Parathyroid adenoma (tissue), 2 donors: Measurements from ENCODE around the gene MAP4K1.

Source experiments
- H2AFZ ChIP-seq: fragments of 300-600 bp; sonication (generic); one replicate; pipeline ENCODE4 v1.7.0; 2017; ENCODE audit warnings: antibody characterized with exemption, mild to moderate bottlenecking
- H3K27ac ChIP-seq: fragments of 300-600 bp; sonication (generic); one replicate; pipeline ENCODE4 v1.7.0; 2017
- H3K27me3 ChIP-seq: fragments of 300-600 bp; sonication (generic); one replicate; pipeline ENCODE4 v1.7.0; 2017; ENCODE audit warnings: low read length; ENCODE audit not compliant: control insufficient read depth, insufficient read depth
- H3K36me3 ChIP-seq: fragments of 300-600 bp; sonication (generic); one replicate; pipeline ENCODE4 v1.7.0; 2017; ENCODE audit warnings: low read length; ENCODE audit not compliant: control insufficient read depth, insufficient read depth
- H3K4me1 ChIP-seq: fragments of 300-600 bp; sonication (generic); one replicate; pipeline ENCODE4 v1.7.0; 2017; ENCODE audit warnings: control low read depth
- H3K4me2 ChIP-seq: fragments of 300-600 bp; sonication (generic); one replicate; pipeline ENCODE4 v1.7.0; 2017; ENCODE audit warnings: low read length
- H3K4me3 ChIP-seq: fragments of 300-600 bp; sonication (generic); one replicate; pipeline ENCODE4 v1.7.0; 2017; ENCODE audit warnings: low read depth, low read length
- H3K79me2 ChIP-seq: fragments of 300-600 bp; sonication (generic); one replicate; pipeline ENCODE4 v1.7.0; 2017; ENCODE audit warnings: control low read depth
- H3K9ac ChIP-seq: fragments of 300-600 bp; sonication (generic); one replicate; pipeline ENCODE4 v1.7.0; 2017; ENCODE audit warnings: mild to moderate bottlenecking
- H3K9me3 ChIP-seq: fragments of 300-600 bp; sonication (generic); one replicate; pipeline ENCODE4 v1.7.0; 2017; ENCODE audit warnings: low read length; ENCODE audit not compliant: control insufficient read depth
- CTCF ChIP-seq: fragments of 300-600 bp; sonication (generic); IDR thresholded peaks from one replicate; pipeline ENCODE4 v1.7.0; 2017; ENCODE audit warnings: antibody characterized with exemption, mild to moderate bottlenecking
- donor health status: primary hyperparathyroidism.

Gene MAP4K1

GRCh38 chr19:38617764-38618589, at the start of gene MAP4K1:
Gene MAP4K1, minus strand, starts transcription at chr19:38617953. Its CDS starts 58 bp downstream, at chr19:38617895.
- no peak for TF ChIP-seq CTCF
- Histone ChIP-seq H3K27me3 (no peaks in the 10 kb centered on the region), H3K4me2 (peak within 1 kb of the TSS; percentile 72), H3K79me2 (peaks cover 11% of the 10 kb centered on the region), H3K9ac (peak within 1 kb of the TSS; percentile 78), H3K4me1 (peaks cover 13% of the 10 kb centered on the region), H3K4me3 (peak within 1 kb of the TSS; percentile 87), H3K27ac (peak within 1 kb of the TSS; percentile 80), H3K36me3 (no peaks in the 10 kb centered on the region), H2AFZ (peak within 1 kb of the TSS; percentile 99), H3K9me3 (no peaks in the 10 kb centered on the region)

GRCh38 chr19:38666663-38667511, 49.1 kb upstream of the MAP4K1 start:
- H2AFZ ChIP-seq, result no peak overlapping the region
- H3K4me3 ChIP-seq, result peak overlapping the region; percentile 9
- TF ChIP-seq CTCF, result no peak

GRCh38 chr19:38665950-38666662, 48.4 kb upstream of the MAP4K1 start:
- Histone ChIP-seq H3K4me2 (peak overlapping the region; percentile 28), H3K36me3 (no peaks in the 10 kb centered on the region), H3K4me3 (no peak overlapping the region), H3K9me3 (no peaks in the 10 kb centered on the region), H3K9ac (no peak overlapping the region), H3K27me3 (no peaks in the 10 kb centered on the region), H3K27ac (peak overlapping the region; percentile 95), H3K4me1 (peaks cover 78% of the 10 kb centered on the region), H2AFZ (no peak overlapping the region), H3K79me2 (peaks cover 86% of the 10 kb centered on the region)
- TF ChIP-seq CTCF, result no peak

More at GRCh38 chr19:38666663-38667511, 49.1 kb upstream of the MAP4K1 start:
- no peaks in the 10 kb centered on the region for H3K27me3 ChIP-seq
- H3K79me2 ChIP-seq, result peaks cover 86% of the 10 kb centered on the region
- no peak overlapping the region for H3K9ac ChIP-seq
- H3K27ac ChIP-seq, result peak overlapping the region; percentile 95
- H3K9me3 ChIP-seq, result no peaks in the 10 kb centered on the region
- peaks cover 75% of the 10 kb centered on the region for H3K4me1 ChIP-seq
- no peaks in the 10 kb centered on the region for H3K36me3 ChIP-seq
- no peak overlapping the region for H3K4me2 ChIP-seq

GRCh38 chr19:38665219-38665931, 47.6 kb upstream of the MAP4K1 start:
- Histone ChIP-seq H3K4me2 (peak overlapping the region; percentile 28), H3K27ac (peak overlapping the region; percentile 95), H3K9ac (no peak overlapping the region), H3K36me3 (no peaks in the 10 kb centered on the region), H3K9me3 (no peaks in the 10 kb centered on the region), H3K27me3 (no peaks in the 10 kb centered on the region), H3K79me2 (peaks cover 89% of the 10 kb centered on the region), H3K4me3 (no peak overlapping the region), H2AFZ (no peak overlapping the region), H3K4me1 (peaks cover 85% of the 10 kb centered on the region)
- TF ChIP-seq CTCF, result no peak
